GM12874 (cell line): ENCODE measurements around the gene ADCK1.

Source experiments
- CTCF ChIP-seq: IDR thresholded peaks from 2 replicates; pipeline ENCODE4 v1.5.1; 2011; ENCODE audit warnings: low read depth, mild to moderate bottlenecking, control low read depth, low read length, moderate library complexity; ENCODE audit not compliant: insufficient read depth

Gene ADCK1

GRCh38 chr14:77825895-77826519, 26.1 kb downstream of the ADCK1 start:
- TF ChIP-seq CTCF, result no peak

- TF ChIP-seq CTCF, result no peak
These were observed 30.8 kb downstream of the ADCK1 start for GRCh38 chr14:77830692-77831091.

GRCh38 chr14:77832297-77832696, 32.4 kb downstream of the ADCK1 start:
- no peak for TF ChIP-seq CTCF

- no peak for TF ChIP-seq CTCF
These were observed 38.0 kb downstream of the ADCK1 start for GRCh38 chr14:77837926-77838325.

- no peak for TF ChIP-seq CTCF
These were observed 39.1 kb downstream of the ADCK1 start for GRCh38 chr14:77838831-77839511.

GRCh38 chr14:77843195-77843594, 43.3 kb downstream of the ADCK1 start:
- TF ChIP-seq CTCF, result no peak

GRCh38 chr14:77843651-77844050, 43.7 kb downstream of the ADCK1 start:
- TF ChIP-seq CTCF, result no peak
